HG03139 (cell line): ENCODE results near the gene C4orf50.
"Not testable (repeated sequence)": the region's sequence is repeated elsewhere in the genome, so short reads cannot be mapped to it uniquely, and the experiment has no call there.

ENCODE experiments used
- ATAC-seq: cut with Tn5 transposase; IDR thresholded peaks from one replicate; pipeline ENCODE4 v1.9.1; 2021; ENCODE audit not compliant: unreplicated experiment

Gene C4orf50

GRCh38 chr4:5995901-5996623, 22.2 kb downstream of the C4orf50 start:
- ATAC-seq = no peak

DNA sequence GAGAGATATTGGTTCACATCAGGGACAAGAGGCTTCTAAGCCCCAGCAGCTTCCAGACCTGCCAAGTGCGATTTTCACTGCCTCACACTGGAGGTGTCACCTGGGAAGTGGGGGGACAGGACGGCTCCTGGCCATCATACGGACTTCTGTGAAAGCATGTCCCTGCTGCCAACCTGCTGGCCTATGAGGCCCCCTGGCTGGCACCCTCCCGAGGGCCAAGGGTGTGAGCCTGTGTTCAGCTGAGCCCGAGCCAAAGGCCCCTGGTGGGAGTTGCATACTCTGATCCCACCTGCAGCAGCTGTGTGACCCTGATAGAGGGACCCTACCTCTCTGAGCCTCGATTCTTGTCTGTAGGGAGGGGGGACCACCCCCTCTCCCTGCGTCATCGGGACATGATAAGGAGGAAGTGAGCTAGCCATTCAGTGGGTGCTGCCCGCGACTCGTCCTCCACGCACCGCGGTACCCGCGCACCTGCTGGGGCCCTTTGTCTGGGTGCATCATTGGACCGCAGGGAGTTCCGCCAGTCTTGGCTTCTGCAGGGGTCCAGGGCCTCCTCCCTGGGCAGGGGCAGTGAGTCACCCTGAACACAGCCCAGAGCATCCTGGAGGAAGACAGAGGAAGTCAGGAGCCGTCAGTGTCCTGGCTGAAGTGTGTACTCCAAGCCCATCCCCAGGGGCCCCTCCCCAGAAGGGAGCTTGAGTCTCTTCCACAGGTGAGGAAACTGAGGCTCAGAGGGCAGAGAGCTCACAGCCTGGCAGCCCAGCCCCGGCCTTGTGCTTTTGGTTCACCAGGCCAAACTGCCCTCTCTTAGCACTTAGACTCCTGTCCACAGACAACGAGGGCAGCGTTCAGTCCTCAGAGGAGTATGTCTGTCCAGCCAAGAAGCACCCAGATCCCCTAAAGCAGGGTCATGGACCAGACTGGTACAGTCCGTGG, 24.1 kb downstream of the C4orf50 start:
- ATAC-seq = no peak

- ATAC-seq = not testable (repeated sequence)
These were observed 24.9 kb downstream of the C4orf50 start for GRCh38 chr4:5993346-5993745.

GRCh38 chr4:5992828-5993321, 25.4 kb downstream of the C4orf50 start:
- no peak for ATAC-seq

DNA sequence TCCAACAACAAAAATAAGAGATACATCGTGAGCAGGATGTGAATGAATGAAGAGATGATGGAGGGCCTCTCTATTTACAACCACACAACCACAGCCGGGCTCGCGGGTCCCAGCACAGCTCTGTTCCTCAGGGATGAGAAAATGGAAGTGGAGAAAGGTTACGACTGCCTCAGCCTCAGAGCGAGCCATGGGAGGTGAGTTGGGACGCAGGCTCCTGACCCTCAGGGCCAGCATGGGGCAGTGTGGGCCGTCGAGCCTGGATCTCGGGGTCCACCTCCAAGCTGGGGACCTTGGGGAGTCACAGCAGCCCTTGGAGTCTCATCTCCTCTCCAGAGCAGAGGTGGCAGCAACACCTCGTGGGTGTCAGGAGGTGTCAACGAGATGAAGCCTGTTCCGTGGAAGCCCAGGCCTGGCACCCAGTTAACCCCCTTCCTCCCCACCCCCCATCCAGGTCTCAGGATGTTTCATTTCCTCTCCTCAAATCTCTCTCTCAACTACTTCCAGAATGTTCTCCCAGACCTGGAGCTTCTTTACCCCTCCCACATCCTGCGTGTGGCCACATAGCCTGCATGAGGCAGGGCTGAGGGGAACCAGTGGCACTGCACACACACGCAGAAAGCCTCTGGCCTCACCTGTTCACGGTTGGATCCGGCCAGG, 25.9 kb downstream of the C4orf50 start:
- no peak for ATAC-seq

GRCh38 chr4:5991405-5991804, 26.8 kb downstream of the C4orf50 start:
- no peak for ATAC-seq

DNA sequence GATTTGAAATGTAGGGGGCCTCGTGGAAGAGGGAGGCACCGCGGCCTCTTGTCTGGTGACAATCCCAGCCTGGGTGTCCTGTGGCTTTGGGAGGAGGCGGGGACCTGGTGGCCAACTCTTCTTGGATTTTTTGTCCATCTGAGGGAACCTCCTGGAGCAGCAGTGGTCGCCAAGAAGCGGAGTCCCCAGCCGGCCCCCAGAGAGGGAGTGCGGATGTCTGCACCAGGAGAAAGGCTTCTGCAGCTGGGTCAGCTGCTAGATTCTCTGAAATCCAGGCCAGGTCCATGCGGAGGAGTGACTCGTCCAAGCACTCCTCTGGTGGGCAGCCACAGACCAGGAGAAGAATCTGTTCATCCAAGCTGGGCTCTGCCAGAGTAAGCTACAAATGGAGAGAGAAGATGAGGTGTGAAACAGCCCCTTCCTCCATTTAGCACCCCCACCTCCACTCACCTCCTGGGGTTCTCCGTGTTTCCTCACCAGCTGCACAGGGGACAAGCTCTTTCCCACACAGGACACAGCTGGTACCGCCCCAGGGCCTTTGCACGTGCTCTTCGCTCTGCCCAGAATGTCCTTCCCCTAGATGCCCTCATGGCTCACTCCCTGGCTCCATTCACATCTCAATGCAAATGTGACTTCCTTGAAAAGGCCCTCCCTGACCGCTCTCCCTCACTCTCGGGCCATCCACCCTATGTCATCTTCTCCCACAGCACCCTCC, 27.6 kb downstream of the C4orf50 start:
- no peak for ATAC-seq

GRCh38 chr4:5989236-5990225, 28.7 kb downstream of the C4orf50 start:
- no peak for ATAC-seq

- ATAC-seq = no peak
These were observed 30.0 kb downstream of the C4orf50 start for GRCh38 chr4:5988086-5988845.

GRCh38 chr4:5984843-5985242, 33.4 kb downstream of the C4orf50 start:
- no peak for ATAC-seq

GRCh38 chr4:5982156-5982973, 35.9 kb downstream of the C4orf50 start:
- ATAC-seq = no peak

DNA sequence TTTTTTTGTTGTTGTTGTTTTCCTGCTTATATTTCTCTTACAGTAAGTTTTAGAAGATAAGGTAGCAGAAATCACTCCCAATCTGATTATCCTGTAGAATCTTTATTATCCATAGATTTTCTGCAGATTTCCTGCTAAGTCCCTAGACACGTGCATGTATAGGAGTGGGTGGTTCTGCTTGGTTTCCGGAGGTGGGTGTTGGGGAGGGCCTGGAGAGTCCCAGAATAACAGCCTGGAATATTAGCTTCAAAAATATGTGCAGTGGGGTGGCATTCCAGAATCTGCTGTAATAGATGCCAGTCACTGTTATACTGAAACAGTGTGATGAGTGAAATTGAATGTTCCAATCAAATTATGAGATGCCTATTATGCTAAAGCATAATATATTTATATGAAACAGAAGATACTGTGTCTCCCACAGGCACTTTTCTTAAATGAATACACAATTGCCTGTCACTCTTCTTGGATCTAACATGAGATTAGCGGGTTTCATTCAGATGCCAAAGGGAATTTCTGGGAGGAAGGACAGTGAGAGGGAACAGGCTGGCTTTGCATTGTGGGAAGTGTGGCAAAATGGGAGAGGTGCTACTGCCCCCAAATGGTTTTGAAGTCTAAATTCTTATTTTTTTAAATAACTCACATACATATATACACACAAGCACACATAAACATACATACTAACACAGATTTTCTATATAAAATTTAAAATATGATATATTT, 37.6 kb downstream of the C4orf50 start:
- ATAC-seq = no peak

DNA sequence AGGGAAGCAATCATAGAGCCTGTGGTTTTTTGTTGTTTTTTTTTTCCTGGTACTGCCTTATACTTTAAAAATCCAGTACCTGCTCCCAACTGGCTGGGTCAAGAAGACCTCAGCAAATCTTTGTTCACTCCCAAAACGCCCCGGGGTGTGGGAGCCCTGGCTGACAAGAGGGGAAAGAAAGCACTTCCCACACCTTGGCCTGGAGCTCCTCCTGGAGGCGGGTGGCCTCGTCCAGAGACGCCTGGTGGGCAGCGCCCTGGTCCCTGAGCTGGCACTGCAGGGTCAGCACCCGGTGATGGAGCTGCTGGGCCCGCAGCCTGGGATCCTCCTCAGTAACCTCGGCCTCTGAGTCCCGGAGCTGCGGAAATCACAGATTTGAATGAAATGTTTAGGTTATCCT, 38.2 kb downstream of the C4orf50 start:
- ATAC-seq = no peak

GRCh38 chr4:5976921-5977320, 41.3 kb downstream of the C4orf50 start:
- no peak for ATAC-seq

DNA sequence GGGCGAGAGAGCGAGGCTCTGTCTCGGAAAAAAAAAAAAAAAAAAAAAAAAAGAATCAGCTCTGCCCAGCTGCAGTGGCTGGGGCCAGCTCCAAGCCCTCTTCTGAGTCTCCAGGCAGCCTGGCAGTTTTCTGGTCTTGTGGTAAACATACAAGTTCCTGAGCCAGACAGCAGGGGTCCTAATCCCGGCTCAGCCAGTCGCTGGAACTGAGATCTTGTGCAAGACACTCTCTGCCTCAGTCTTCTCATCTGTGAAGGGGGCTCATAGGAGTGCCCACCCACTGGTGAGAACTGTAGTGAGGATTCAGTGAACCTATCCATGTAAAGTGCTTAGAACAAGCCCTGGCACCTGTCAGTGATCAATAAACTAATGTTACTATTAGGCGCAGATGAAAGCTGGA, 41.8 kb downstream of the C4orf50 start:
- ATAC-seq = no peak

GRCh38 chr4:5974321-5974720, 43.9 kb downstream of the C4orf50 start:
- ATAC-seq = no peak

DNA sequence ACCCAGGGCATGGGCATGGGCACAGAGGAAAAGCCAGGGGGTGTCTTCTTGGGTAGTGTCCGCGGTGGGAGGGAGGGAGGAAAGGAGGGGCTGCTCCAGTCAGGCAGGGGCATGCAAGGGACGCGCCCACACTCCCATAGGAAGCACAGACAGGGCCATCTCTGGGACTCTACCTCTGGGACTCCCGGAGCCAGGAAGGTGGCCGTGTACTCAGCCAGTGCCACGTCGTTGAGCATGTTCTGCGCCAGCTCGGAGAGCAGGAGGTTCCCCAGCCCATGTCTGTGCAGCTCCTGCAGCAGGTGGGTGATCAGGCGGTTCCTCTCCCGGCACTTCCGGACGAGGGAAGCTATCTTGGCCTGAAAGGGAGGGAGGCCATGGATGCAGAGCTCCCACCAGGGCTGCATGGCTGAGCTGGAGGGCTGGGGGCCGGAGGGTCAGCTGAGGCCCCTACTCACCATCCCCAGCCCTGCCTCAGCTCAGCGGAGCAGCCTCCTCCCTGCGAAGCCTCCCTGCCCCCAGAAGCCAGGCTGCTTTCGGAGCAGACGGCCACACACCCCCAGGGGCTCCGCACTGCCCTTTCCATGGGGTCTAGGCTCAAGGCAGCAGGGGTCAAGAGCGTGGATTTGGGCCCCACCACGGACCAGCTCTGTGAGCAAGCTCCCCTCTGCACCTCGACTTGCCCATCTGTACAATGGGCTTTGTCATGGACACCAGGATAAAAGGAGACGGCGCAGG, 44.6 kb downstream of the C4orf50 start:
- no peak for ATAC-seq
